Astrocyte (in vitro differentiated cells and primary cell): ENCODE measurements around the gene LDAH. TPM values are rescaled to one million over a fixed set of nuclear protein-coding genes. Genes with fewer than 3 reads are reported as not detected.
A peak's percentile ranks its signal among the peaks of the same experiment; 100 is the strongest.

ENCODE experiments used
- DNase-seq: peaks from one replicate; pipeline ENCODE4 v3.0.0-alpha.2; 2010; ENCODE audit warnings: low read depth
- FAIRE-seq: peaks from 2 replicates; lab custom pipeline; 2011; peaks lifted over from hg19 to GRCh38; lab: Jason Lieb, UNC
- H2AFZ ChIP-seq: 2 replicates; pipeline ENCODE4 v1.6.0; 2012; ENCODE audit warnings: low read depth, low read length, inconsistent platforms
- H3K27ac ChIP-seq: 2 replicates; pipeline ENCODE4 v1.5.1; 2011; ENCODE audit warnings: low read depth, low read length, inconsistent platforms
- H3K27me3 ChIP-seq: 2 replicates; pipeline ENCODE4 v1.6.0; 2011; ENCODE audit warnings: low read length, inconsistent platforms; ENCODE audit not compliant: insufficient read depth
- H3K36me3 ChIP-seq: 2 replicates; pipeline ENCODE4 v1.5.1; 2011; ENCODE audit warnings: low read length, inconsistent platforms; ENCODE audit not compliant: insufficient read depth
- H3K4me1 ChIP-seq: 2 replicates; pipeline ENCODE4 v1.5.1; 2011; ENCODE audit warnings: low read length, inconsistent platforms; ENCODE audit not compliant: insufficient read depth
- H3K4me2 ChIP-seq: 2 replicates; pipeline ENCODE4 v1.6.0; 2012; ENCODE audit warnings: low read length, inconsistent platforms
- H3K4me3 ChIP-seq: 2 replicates; pipeline ENCODE4 v1.5.1; 2011; ENCODE audit warnings: low read depth, mild to moderate bottlenecking, low read length, inconsistent platforms; ENCODE audit not compliant: insufficient read depth
- H3K79me2 ChIP-seq: 2 replicates; pipeline ENCODE4 v1.6.0; 2012; ENCODE audit warnings: mild to moderate bottlenecking, low read length, inconsistent platforms; ENCODE audit not compliant: insufficient read depth
- H3K9ac ChIP-seq: 2 replicates; pipeline ENCODE4 v1.6.0; 2012; ENCODE audit warnings: mild to moderate bottlenecking, low read length, inconsistent platforms
- H3K9me3 ChIP-seq: 2 replicates; pipeline ENCODE4 v1.5.1; 2012; ENCODE audit warnings: low read depth, mild to moderate bottlenecking, low read length, inconsistent platforms; ENCODE audit not compliant: insufficient read depth
- H4K20me1 ChIP-seq: 2 replicates; pipeline ENCODE4 v1.6.0; 2012; ENCODE audit warnings: low read length, inconsistent platforms; ENCODE audit not compliant: insufficient read depth
- H3K27ac Mint-ChIP-seq: one replicate; pipeline ENCODE4 v1.8.0; 2021; ENCODE audit warnings: mild to moderate bottlenecking, mixed read lengths; ENCODE audit not compliant: unreplicated experiment
- H3K27me3 Mint-ChIP-seq: one replicate; pipeline ENCODE4 v1.8.0; 2021; ENCODE audit warnings: low read depth, mixed read lengths; ENCODE audit not compliant: unreplicated experiment
- H3K36me3 Mint-ChIP-seq: one replicate; pipeline ENCODE4 v1.8.0; 2021; ENCODE audit warnings: low read depth, mixed read lengths; ENCODE audit not compliant: unreplicated experiment
- H3K4me1 Mint-ChIP-seq: one replicate; pipeline ENCODE4 v1.8.0; 2021; ENCODE audit warnings: low read depth, mixed read lengths; ENCODE audit not compliant: unreplicated experiment
- H3K4me3 Mint-ChIP-seq: one replicate; pipeline ENCODE4 v1.8.0; 2021; ENCODE audit warnings: mild to moderate bottlenecking, moderate library complexity, mixed read lengths; ENCODE audit not compliant: unreplicated experiment
- H3K9me3 Mint-ChIP-seq: one replicate; pipeline ENCODE4 v1.8.0; 2021; ENCODE audit warnings: mild to moderate bottlenecking, mixed read lengths; ENCODE audit not compliant: unreplicated experiment
- EZH2 ChIP-seq: IDR thresholded peaks from 2 replicates; pipeline ENCODE4 v1.6.1; 2012; ENCODE audit warnings: mild to moderate bottlenecking, low read length, inconsistent platforms; ENCODE audit not compliant: insufficient read depth
- total RNA-seq: library from RNA; stranded (reverse); gene quantifications from 2 replicates; pipeline ENCODE4 v1.2.1, GENCODE V29; 2021
- TF ChIP-seq, protein P1 (sequence below): IDR thresholded peaks from 2 replicates; pipeline ENCODE4 v1.5.1; 2011; ENCODE audit warnings: low read depth, mild to moderate bottlenecking, inconsistent platforms, low read length, moderate library complexity; ENCODE audit not compliant: insufficient read depth

Gene LDAH
- total RNA-seq, 1 donor from 2014 or later, result 19.3 TPM

DNA sequence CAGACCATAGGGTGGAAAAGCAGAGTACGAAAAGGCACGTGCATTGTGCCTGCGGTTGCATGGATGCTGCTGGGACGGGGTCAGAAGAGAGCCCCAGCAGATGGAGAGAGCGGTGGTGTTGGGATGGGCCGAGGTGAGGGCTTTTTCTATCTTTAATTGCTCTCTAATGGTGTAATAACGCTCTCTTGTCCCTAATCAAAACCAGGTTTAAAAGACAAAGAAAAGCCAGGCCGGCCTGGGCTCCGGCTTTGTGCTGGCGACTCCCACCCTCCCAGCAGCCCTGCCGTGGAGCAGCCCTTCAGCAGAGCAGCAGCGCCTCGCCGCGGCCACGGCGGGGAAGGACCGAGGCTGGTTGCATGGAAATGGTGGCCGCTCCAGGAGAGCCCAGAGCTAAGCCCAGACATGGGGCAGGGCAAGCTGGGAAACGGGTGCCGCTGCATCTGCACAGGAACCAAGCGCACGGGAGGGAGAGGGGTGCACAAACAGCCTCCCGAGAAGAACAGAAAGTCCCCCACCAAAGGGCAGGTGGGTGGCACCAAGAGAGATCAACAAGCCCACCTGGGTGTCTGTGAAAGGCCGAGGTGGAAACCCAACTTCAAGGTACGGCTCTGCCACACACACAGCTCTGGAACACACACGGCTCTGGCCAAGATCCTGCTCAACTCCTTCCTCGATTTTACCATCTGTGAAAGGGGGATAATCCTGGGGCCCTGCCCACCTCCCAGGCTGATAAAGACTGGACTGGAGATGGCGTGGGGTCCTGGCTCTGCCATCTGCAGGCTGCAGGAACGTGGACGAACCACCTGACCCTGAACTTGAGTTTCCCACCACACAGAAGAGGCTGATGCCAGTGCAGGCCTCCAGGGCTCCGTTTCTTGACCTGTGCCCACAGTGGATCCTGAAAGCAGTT, 187.0 kb downstream of the LDAH start:
- H4K20me1 ChIP-seq, result peaks cover 7% of the 10 kb centered on the region
- DNase-seq (no peak), FAIRE-seq (no peak)
- H3K36me3 ChIP-seq, result no peaks in the 10 kb centered on the region
- H3K4me1 ChIP-seq, result peaks cover 23% of the 10 kb centered on the region
- no peak overlapping the region for H3K4me3 ChIP-seq
- TF ChIP-seq, protein P1, sequence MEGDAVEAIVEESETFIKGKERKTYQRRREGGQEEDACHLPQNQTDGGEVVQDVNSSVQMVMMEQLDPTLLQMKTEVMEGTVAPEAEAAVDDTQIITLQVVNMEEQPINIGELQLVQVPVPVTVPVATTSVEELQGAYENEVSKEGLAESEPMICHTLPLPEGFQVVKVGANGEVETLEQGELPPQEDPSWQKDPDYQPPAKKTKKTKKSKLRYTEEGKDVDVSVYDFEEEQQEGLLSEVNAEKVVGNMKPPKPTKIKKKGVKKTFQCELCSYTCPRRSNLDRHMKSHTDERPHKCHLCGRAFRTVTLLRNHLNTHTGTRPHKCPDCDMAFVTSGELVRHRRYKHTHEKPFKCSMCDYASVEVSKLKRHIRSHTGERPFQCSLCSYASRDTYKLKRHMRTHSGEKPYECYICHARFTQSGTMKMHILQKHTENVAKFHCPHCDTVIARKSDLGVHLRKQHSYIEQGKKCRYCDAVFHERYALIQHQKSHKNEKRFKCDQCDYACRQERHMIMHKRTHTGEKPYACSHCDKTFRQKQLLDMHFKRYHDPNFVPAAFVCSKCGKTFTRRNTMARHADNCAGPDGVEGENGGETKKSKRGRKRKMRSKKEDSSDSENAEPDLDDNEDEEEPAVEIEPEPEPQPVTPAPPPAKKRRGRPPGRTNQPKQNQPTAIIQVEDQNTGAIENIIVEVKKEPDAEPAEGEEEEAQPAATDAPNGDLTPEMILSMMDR, result peak; percentile 77
- TF ChIP-seq EZH2, result no peak
- no peaks in the 10 kb centered on the region for H3K9me3 Mint-ChIP-seq
- no peaks in the 10 kb centered on the region for H3K79me2 ChIP-seq
- no peak overlapping the region for H3K27ac ChIP-seq
- H3K36me3 Mint-ChIP-seq, result peaks cover 6% of the 10 kb centered on the region
- no peaks in the 10 kb centered on the region for H3K27me3 ChIP-seq
- no peak overlapping the region for H3K4me3 Mint-ChIP-seq
- H2AFZ ChIP-seq, result peak overlapping the region; percentile 64
- H3K27ac Mint-ChIP-seq, result peak overlapping the region; percentile 1
- peaks cover 13% of the 10 kb centered on the region for H3K4me1 Mint-ChIP-seq
- H3K9me3 ChIP-seq, result no peaks in the 10 kb centered on the region
- H3K4me2 ChIP-seq, result peak overlapping the region; percentile 45
- H3K9ac ChIP-seq, result peak overlapping the region; percentile 65
- no peaks in the 10 kb centered on the region for H3K27me3 Mint-ChIP-seq

DNA sequence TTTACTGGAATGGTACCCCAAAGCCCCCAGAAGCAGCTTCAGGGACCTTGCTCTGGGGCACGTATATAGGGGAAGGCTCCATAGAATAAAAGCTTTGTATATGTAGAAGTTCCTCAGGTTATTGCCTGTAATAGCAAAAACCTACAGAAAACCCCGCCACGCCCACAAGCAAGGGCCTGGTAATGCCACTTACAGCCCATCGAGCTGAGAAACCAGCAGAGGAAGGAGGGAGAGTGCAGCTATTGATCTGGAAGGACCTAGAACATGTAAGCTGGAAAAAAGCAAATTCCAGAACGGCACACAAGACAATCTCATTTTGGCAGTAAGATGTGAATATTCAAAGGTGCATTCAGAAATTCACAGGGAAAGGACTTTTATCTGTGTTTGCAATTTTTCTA, 187.8 kb downstream of the LDAH start:
- Histone ChIP-seq H3K4me2 (no peak overlapping the region), H4K20me1 (peaks cover 4% of the 10 kb centered on the region), H3K9me3 (no peaks in the 10 kb centered on the region), H3K4me3 (no peak overlapping the region), H3K9ac (peak overlapping the region; percentile 65), H2AFZ (no peak overlapping the region), H3K79me2 (no peaks in the 10 kb centered on the region), H3K27ac (no peak overlapping the region), H3K27me3 (peaks cover under 1% of the 10 kb centered on the region), H3K36me3 (no peaks in the 10 kb centered on the region), H3K4me1 (peaks cover 20% of the 10 kb centered on the region)
- no peak overlapping the region for H3K4me3 Mint-ChIP-seq
- peaks cover 10% of the 10 kb centered on the region for H3K36me3 Mint-ChIP-seq
- H3K27me3 Mint-ChIP-seq, result no peaks in the 10 kb centered on the region
- H3K27ac Mint-ChIP-seq, result no peak overlapping the region
- no peak for DNase-seq
- peaks cover 13% of the 10 kb centered on the region for H3K4me1 Mint-ChIP-seq
- FAIRE-seq, result no peak
- TF ChIP-seq EZH2, result no peak
- TF ChIP-seq, protein P1, result no peak
- H3K9me3 Mint-ChIP-seq, result no peaks in the 10 kb centered on the region
